ENCODE data around the gene PRKAR1B. TPM values are rescaled to one million over a fixed set of nuclear protein-coding genes. Genes with fewer than 3 reads are reported as not detected.

Gene PRKAR1B
- total RNA-seq, 1 experiment from 2014 or later, result 51.7 TPM

DNA sequence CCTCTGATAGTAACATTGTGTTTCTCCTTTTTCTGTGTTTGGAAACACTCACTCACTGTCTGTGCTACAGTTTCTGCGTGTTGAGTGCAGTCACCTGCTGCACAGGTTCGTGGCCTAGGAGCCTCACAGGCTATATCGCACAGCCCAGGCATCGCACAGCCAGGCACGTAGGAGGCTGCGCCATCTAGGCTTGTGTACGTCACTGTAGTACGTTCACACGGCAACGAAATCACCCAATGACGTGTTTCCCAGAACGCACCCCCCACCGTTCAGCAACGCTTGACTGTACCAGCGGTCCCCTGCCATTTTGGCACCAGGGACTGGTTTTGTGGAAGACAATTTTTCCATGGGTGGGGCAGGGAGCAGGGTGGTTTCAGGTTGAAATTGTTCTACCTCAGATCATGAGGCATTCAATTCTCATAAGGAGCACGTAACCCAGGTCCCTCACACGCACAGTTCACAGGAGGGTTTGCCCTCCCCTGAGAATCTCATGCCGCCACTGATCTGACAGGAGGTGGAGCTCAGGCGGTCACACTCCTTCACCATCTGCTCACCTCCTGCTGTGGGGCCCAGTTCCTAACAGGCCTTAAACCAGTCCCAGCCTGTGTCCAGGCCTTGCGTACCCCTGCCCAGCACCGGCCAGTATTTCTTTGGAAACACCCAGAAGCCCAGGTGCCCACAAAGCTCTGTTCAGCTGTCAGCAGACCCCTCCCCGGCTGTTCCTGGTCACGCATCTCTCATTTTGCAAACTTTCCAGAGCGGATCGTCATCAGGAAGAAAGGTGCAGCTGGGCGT lies 23.2 kb upstream of the PRKAR1B start:
- Histone ChIP-seq H3K4me3 (no peak overlapping the region), H3K36me3 (ENCODE audit: low read depth) (0 out of 2 replicates have a peak, but pooled peaks cover 15% of the 10 kb centered on the region)
- CTCF ChIA-PET, result no interaction called here

DNA sequence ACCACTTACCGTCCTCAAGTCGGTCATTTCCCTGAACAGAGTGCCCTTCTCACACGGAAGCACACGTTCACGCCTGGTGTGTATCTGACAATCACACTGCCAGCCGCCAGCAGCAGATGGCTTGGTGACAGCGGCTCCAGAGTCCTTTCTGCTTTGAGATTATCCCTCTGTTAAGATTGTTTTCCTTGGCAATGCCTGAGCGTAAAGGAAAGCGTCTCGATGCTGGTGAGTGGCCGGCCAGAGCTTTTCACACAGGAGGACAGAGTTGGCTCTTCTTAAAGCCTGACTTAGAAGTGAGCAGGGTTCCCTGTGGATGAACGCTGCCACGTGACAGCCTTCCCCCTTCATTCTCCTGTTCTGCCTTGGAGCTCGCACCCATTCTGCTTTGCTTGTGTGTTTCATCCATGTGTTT lies 22.1 kb upstream of the PRKAR1B start:
- Histone ChIP-seq H4K20me1 (ENCODE audit: insufficient read depth) (peaks cover 36% of the 10 kb centered on the region), H3K9me3 (ENCODE audit: insufficient read depth, low read depth) (no peaks in the 10 kb centered on the region), H3K4me3 (no peak overlapping the region), H3K79me2 (ENCODE audit: low read depth) (peaks cover 23% of the 10 kb centered on the region), H3K4me2 (no peak overlapping the region), H3K4me1 (replicated peaks; ENCODE audit: insufficient read depth) (no peaks in the 10 kb centered on the region), H3F3A (ENCODE audit: insufficient read depth, low read depth) (peaks cover 17% of the 10 kb centered on the region; the same call in 1 of the 2 replicates), H3K9me2 (ENCODE audit: insufficient read depth) (no peaks in the 10 kb centered on the region), H3K27ac (no peak overlapping the region), H3K36me3 (ENCODE audit: low read depth) (peaks cover 17% of the 10 kb centered on the region; the same call in 1 of the 2 replicates), H3K27me3 (ENCODE audit: insufficient read depth, low read depth) (no peaks in the 10 kb centered on the region), H2AFZ (no peak overlapping the region)
- ChIA-PET CTCF (no interaction called here), POLR2A (ENCODE audit: unreplicated experiment) (no interaction called here)
- no TSS peak for BruUV-seq (replicated peaks)
- intact Hi-C loops (cut with micrococcal nuclease; ENCODE audit: unreplicated experiment), result no loop called here
- TF ChIP-seq, protein P1, sequence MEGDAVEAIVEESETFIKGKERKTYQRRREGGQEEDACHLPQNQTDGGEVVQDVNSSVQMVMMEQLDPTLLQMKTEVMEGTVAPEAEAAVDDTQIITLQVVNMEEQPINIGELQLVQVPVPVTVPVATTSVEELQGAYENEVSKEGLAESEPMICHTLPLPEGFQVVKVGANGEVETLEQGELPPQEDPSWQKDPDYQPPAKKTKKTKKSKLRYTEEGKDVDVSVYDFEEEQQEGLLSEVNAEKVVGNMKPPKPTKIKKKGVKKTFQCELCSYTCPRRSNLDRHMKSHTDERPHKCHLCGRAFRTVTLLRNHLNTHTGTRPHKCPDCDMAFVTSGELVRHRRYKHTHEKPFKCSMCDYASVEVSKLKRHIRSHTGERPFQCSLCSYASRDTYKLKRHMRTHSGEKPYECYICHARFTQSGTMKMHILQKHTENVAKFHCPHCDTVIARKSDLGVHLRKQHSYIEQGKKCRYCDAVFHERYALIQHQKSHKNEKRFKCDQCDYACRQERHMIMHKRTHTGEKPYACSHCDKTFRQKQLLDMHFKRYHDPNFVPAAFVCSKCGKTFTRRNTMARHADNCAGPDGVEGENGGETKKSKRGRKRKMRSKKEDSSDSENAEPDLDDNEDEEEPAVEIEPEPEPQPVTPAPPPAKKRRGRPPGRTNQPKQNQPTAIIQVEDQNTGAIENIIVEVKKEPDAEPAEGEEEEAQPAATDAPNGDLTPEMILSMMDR (conservative IDR thresholded peaks at IDR 0.05), result no peak
- TF ChIP-seq EZH2 (IDR thresholded peaks at IDR 0.05; ENCODE audit: low read depth), result no peak
- DNase-seq, result no peak

More for the DNA sequence above, 23.2 kb upstream of the PRKAR1B start:
- BruUV-seq (replicated peaks), result no TSS peak
- Histone ChIP-seq H3K4me1 (replicated peaks; ENCODE audit: insufficient read depth) (no peaks in the 10 kb centered on the region), H2AFZ (no peak overlapping the region), H3K27ac (no peak overlapping the region), H3K27me3 (ENCODE audit: insufficient read depth, low read depth) (no peaks in the 10 kb centered on the region), H3K9me3 (ENCODE audit: insufficient read depth, low read depth) (no peaks in the 10 kb centered on the region), H4K20me1 (ENCODE audit: insufficient read depth) (peaks cover 32% of the 10 kb centered on the region), H3K9me2 (ENCODE audit: insufficient read depth) (no peaks in the 10 kb centered on the region), H3K79me2 (ENCODE audit: low read depth) (peaks cover 23% of the 10 kb centered on the region), H3F3A (ENCODE audit: insufficient read depth, low read depth) (peaks cover 6% of the 10 kb centered on the region; the same call in 1 of the 2 replicates), H3K4me2 (no peak overlapping the region)
- POLR2A ChIA-PET (ENCODE audit: unreplicated experiment), result no interaction called here
- intact Hi-C loops (cut with micrococcal nuclease; ENCODE audit: unreplicated experiment), result no loop called here
- DNase-seq, result no peak
- TF ChIP-seq EZH2 (IDR thresholded peaks at IDR 0.05; ENCODE audit: low read depth), result no peak
- TF ChIP-seq, protein P1 (conservative IDR thresholded peaks at IDR 0.05), result no peak

DNA sequence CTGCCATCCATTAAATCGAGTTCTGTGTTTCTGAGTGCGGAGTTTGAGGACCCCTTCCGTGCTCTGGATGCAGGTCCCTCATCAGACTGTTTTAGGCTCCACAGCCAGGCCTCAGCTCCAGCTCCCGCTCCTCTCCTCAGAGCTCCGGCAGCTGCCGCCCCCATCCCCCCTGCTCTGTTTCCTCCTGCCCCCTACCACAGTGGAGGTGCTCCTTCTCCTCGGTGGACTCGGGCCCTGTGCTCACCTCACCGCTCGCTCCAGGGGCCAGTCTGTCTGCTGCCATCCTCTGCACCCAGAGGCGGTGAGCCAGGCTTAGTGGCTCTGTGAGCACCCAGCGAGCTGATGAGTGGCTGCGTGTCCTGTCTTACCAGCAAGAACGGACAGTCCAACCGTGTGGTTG lies 21.4 kb upstream of the PRKAR1B start:
- no peaks in the 10 kb centered on the region for H3K4me1 ChIP-seq (replicated peaks; ENCODE audit: insufficient read depth)
- DNase-seq, result no peak
- H3F3A ChIP-seq (ENCODE audit: insufficient read depth, low read depth), result peaks cover 17% of the 10 kb centered on the region; the same call in 1 of the 2 replicates
- CTCF ChIA-PET, result no interaction called here
- peaks cover 23% of the 10 kb centered on the region for H3K79me2 ChIP-seq (ENCODE audit: low read depth)
- no peak overlapping the region for H3K4me2 ChIP-seq
- BruUV-seq (replicated peaks), result no TSS peak
- no peaks in the 10 kb centered on the region for H3K27me3 ChIP-seq (ENCODE audit: insufficient read depth, low read depth)
- no peak overlapping the region for H3K27ac ChIP-seq
- peaks cover 39% of the 10 kb centered on the region for H4K20me1 ChIP-seq (ENCODE audit: insufficient read depth)
- H3K4me3 ChIP-seq, result no peak overlapping the region
- TF ChIP-seq, protein P1 (conservative IDR thresholded peaks at IDR 0.05), result no peak
- TF ChIP-seq EZH2 (IDR thresholded peaks at IDR 0.05; ENCODE audit: low read depth), result no peak
- H3K9me3 ChIP-seq (ENCODE audit: insufficient read depth, low read depth), result no peaks in the 10 kb centered on the region
- peaks cover 17% of the 10 kb centered on the region; the same call in 1 of the 2 replicates for H3K36me3 ChIP-seq (ENCODE audit: low read depth)
- no peak overlapping the region for H2AFZ ChIP-seq
- POLR2A ChIA-PET (ENCODE audit: unreplicated experiment), result interaction anchor here (0.6 kb wide), 1 partner anchor 284 kb away, joined by 3 read pairs; no protein-coding TSS in a partner anchor
- no peaks in the 10 kb centered on the region for H3K9me2 ChIP-seq (ENCODE audit: insufficient read depth)
- intact Hi-C loops (cut with micrococcal nuclease; ENCODE audit: unreplicated experiment), result no loop called here

Measured in PC-9 (cell line).